ENCODE measurements around the gene FBN2.

Gene FBN2

GRCh38 chr5:128414469-128414868, 123.6 kb downstream of the FBN2 start:
- TF ChIP-seq CTCF (conservative IDR thresholded peaks at IDR 0.05; ENCODE audit: control insufficient read depth, insufficient read depth, low read depth, low read length), result no peak
- DNase-seq (ENCODE audit: low read depth), result no peak
- H3K4me3 ChIP-seq (ENCODE audit: control insufficient read depth, low read depth, low read length), result no peak overlapping the region

GRCh38 chr5:128413356-128413755, 124.7 kb downstream of the FBN2 start:
- peak; percentile 52 for DNase-seq (ENCODE audit: low read depth)
- H3K4me3 ChIP-seq (ENCODE audit: control insufficient read depth, low read depth, low read length), result no peak overlapping the region
- TF ChIP-seq CTCF (conservative IDR thresholded peaks at IDR 0.05; ENCODE audit: control insufficient read depth, insufficient read depth, low read depth, low read length), result no peak

- no peak overlapping the region for H3K4me3 ChIP-seq (ENCODE audit: control insufficient read depth, low read depth, low read length)
- no peak for DNase-seq (ENCODE audit: low read depth)
- TF ChIP-seq CTCF (conservative IDR thresholded peaks at IDR 0.05; ENCODE audit: control insufficient read depth, insufficient read depth, low read depth, low read length), result peak; percentile 12
These were observed 125.7 kb downstream of the FBN2 start for GRCh38 chr5:128412145-128412930.

- DNase-seq (ENCODE audit: low read depth), result no peak
- TF ChIP-seq CTCF (conservative IDR thresholded peaks at IDR 0.05; ENCODE audit: control insufficient read depth, insufficient read depth, low read depth, low read length), result no peak
These were observed 128.8 kb downstream of the FBN2 start for GRCh38 chr5:128409166-128409800.

GRCh38 chr5:128408622-128409021, 129.4 kb downstream of the FBN2 start:
- no peak for TF ChIP-seq CTCF (conservative IDR thresholded peaks at IDR 0.05; ENCODE audit: control insufficient read depth, insufficient read depth, low read depth, low read length)
- no peak overlapping the region for H3K4me3 ChIP-seq (ENCODE audit: control insufficient read depth, low read depth, low read length)
- peak; percentile 20 for DNase-seq (ENCODE audit: low read depth)

More at GRCh38 chr5:128409166-128409800, 128.8 kb downstream of the FBN2 start:
- no peak overlapping the region for H3K4me3 ChIP-seq (ENCODE audit: control insufficient read depth, low read depth, low read length)

GRCh38 chr5:128407944-128408343, 130.1 kb downstream of the FBN2 start:
- DNase-seq (ENCODE audit: low read depth), result peak; percentile 10
- no peak overlapping the region for H3K4me3 ChIP-seq (ENCODE audit: control insufficient read depth, low read depth, low read length)
- no peak for TF ChIP-seq CTCF (conservative IDR thresholded peaks at IDR 0.05; ENCODE audit: control insufficient read depth, insufficient read depth, low read depth, low read length)
